Tracheal epithelial cell (primary cell): ENCODE measurements around the gene COL5A3. TPM values are rescaled to one million over a fixed set of nuclear protein-coding genes. Genes with fewer than 3 reads are reported as not detected.

ENCODE experiments used
- total RNA-seq: library from RNA; depleted of rRNA; stranded (reverse); fragments of >200 nt; gene quantifications from 2 replicates; pipeline ENCODE4 v1.2.1, GENCODE V29; 2014

Gene COL5A3
- 1.2 TPM in 1 of 2 replicates, not detected in the other for total RNA-seq

GRCh38 chr19:10010247-10010691 lies at the start of gene COL5A3:
Gene COL5A3, minus strand, starts transcription at chr19:10010504. Its CDS starts 119 bp downstream, at chr19:10010385.

GRCh38 chr19:10013316-10013715 lies 3.0 kb upstream of the COL5A3 start, which contains the start of gene RDH8:
Gene RDH8, plus strand, starts transcription at chr19:10013483. Its CDS starts 15 bp downstream, at chr19:10013498.

GRCh38 chr19:9936326-9937000 lies 73.8 kb downstream of the COL5A3 start, which contains the start of gene OLFM2:
Gene OLFM2, minus strand, starts transcription at chr19:9936515. Its CDS starts 149 bp downstream, at chr19:9936366.

Other genes starting within 250 kb of the COL5A3 start
- gene ZNF846, start 241.8 kb downstream of the COL5A3 start, total RNA-seq: 2.6 and 5.1 TPM in 2 replicates
- gene FBXL12, start 191.4 kb downstream of the COL5A3 start, total RNA-seq: 6.2 and 7.0 TPM in 2 replicates
- gene UBL5, start 182.6 kb downstream of the COL5A3 start, total RNA-seq: 121 and 211 TPM in 2 replicates
- 79.5 and 89.2 TPM in 2 replicates for gene PIN1, start 175.2 kb downstream of the COL5A3 start, total RNA-seq
- 1.1 and 24.3 TPM in 2 replicates for gene OLFM2, start 74.0 kb downstream of the COL5A3 start, total RNA-seq
- not detected in 2 replicates for gene RDH8, start 3.0 kb upstream of the COL5A3 start, total RNA-seq
- gene SHFL, start 75.8 kb upstream of the COL5A3 start, total RNA-seq: 4.5 and 15.2 TPM in 2 replicates
- not detected in 2 replicates for gene ANGPTL6, start 92.2 kb upstream of the COL5A3 start, total RNA-seq
- 27.3 and 48.0 TPM in 2 replicates for gene PPAN, start 95.9 kb upstream of the COL5A3 start, total RNA-seq
- gene P2RY11, start 101.2 kb upstream of the COL5A3 start, total RNA-seq: 1.7 and 1.9 TPM in 2 replicates
- 301 and 383 TPM in 2 replicates for gene EIF3G, start 109.4 kb upstream of the COL5A3 start, total RNA-seq
- 12.8 and 19.3 TPM in 2 replicates for gene DNMT1, start 184.4 kb upstream of the COL5A3 start, total RNA-seq
- gene S1PR2, start 220.8 kb upstream of the COL5A3 start, total RNA-seq: 1.1 and 2.7 TPM in 2 replicates
- 29.2 and 30.1 TPM in 2 replicates for gene MRPL4, start 241.7 kb upstream of the COL5A3 start, total RNA-seq